ENCODE data around the gene FAM167B. TPM values are rescaled to one million over a fixed set of nuclear protein-coding genes. Genes with fewer than 3 reads are reported as not detected.

The FAM167B gene
- total and polyA plus RNA-seq, 10 donors = 0.54 to 2.7 (median 1.4) TPM; not detected in 1

GRCh38 chr1:32220746-32221580 is 26.1 kb upstream of the FAM167B start:
- Histone ChIP-seq H3K4me3 (peak overlapping the region; percentile 64 to 91 (median 84)), H3K36me3 (peaks cover 0 to 67% (median 33%) of the 10 kb centered on the region in 6 donors), H3K27ac (peak overlapping the region in 5 of 8 donors; percentile 86 to 97 (median 92)), H3K27me3 (replicated peaks in 1 of 7) (no peaks in the 10 kb centered on the region), H3K4me1 (peaks cover 23 to 64% (median 47%) of the 10 kb centered on the region in 6 donors), H3K9me3 (no peaks in the 10 kb centered on the region)
- DNase-seq = no peak
- TF ChIP-seq CTCF (IDR thresholded peaks at IDR 0.05 in 8 of 11, conservative IDR thresholded peaks at IDR 0.05 in 3 of 11) = no peak
- no peak for TF ChIP-seq POLR2A (IDR thresholded peaks at IDR 0.05)
- no peak for TF ChIP-seq POLR2AphosphoS5 (IDR thresholded peaks at IDR 0.05)
- intact Hi-C loops (cut with DNase I; ENCODE audit: low total_unique reads) = no loop called here
- 76 to 91% (median 89%) methylated on average over 4 of the region's 4 CpGs for WGBS, 5 donors

- 7 to 45% (median 18%) methylated on average over 5 to 13 of the region's 13 CpGs for WGBS, 5 donors
- Histone ChIP-seq H3K27ac (peak overlapping the region; percentile 63 to 97 (median 88)), H3K4me3 (peak overlapping the region; percentile 64 to 91 (median 84)), H3K27me3 (replicated peaks in 1 of 7) (no peaks in the 10 kb centered on the region), H3K36me3 (peaks cover 0 to 67% (median 34%) of the 10 kb centered on the region in 6 donors), H3K9me3 (no peaks in the 10 kb centered on the region), H3K4me1 (peaks cover 21 to 64% (median 43%) of the 10 kb centered on the region in 6 donors)
- no peak for TF ChIP-seq CTCF (IDR thresholded peaks at IDR 0.05 in 8 of 11, conservative IDR thresholded peaks at IDR 0.05 in 3 of 11)
- DNase-seq = no peak
- intact Hi-C loops (cut with DNase I; ENCODE audit: low total_unique reads) = no loop called here
Observed at GRCh38 chr1:32221581-32221979, 25.4 kb upstream of the FAM167B start.

- peak within 1 kb of the TSS; percentile 63 to 97 (median 88) for H3K27ac ChIP-seq
- no peaks in the 10 kb centered on the region for H3K9me3 ChIP-seq
- WGBS, 5 donors = 0 to 1% (median 0%) methylated on average over 31 to 46 of the region's 46 CpGs
- no peaks in the 10 kb centered on the region for H3K27me3 ChIP-seq (replicated peaks in 1 of 7)
- DNase-seq = peak; percentile 97
- peaks cover 0 to 67% (median 36%) of the 10 kb centered on the region in 6 donors for H3K36me3 ChIP-seq
- peaks cover 21 to 60% (median 39%) of the 10 kb centered on the region in 6 donors for H3K4me1 ChIP-seq
- H3K4me3 ChIP-seq = peak within 1 kb of the TSS; percentile 64 to 91 (median 84)
- TF ChIP-seq POLR2AphosphoS5 (IDR thresholded peaks at IDR 0.05) (peak; percentile 86 to 97 (median 91)), CTCF (IDR thresholded peaks at IDR 0.05 in 8 of 11, conservative IDR thresholded peaks at IDR 0.05 in 3 of 11) (no peak), POLR2A (IDR thresholded peaks at IDR 0.05) (peak in 2 of 3 donors; percentile 37 to 54)
- intact Hi-C loops (cut with DNase I; ENCODE audit: low total_unique reads) = no loop called here
Observed at GRCh38 chr1:32221980-32222755, 24.9 kb upstream of the FAM167B start, which contains the start of the genes EIF3I and TMEM234. TSS of gene EIF3I (plus strand) at chr1:32222407. CDS start at chr1:32222442, 35 bp downstream. TSS of gene TMEM234 (minus strand) at chr1:32222353. CDS start at chr1:32222322, 31 bp downstream.
